H9 (cell line): ENCODE results near the gene SMDT1. TPM values are rescaled to one million over a fixed set of nuclear protein-coding genes. Genes with fewer than 3 reads are reported as not detected.
A peak's percentile ranks its signal among the peaks of the same experiment; 100 is the strongest.

Experiments
- DNase-seq: peaks from one replicate; pipeline ENCODE4 v3.0.0-alpha.2; 2017
- H2AFZ ChIP-seq: one replicate; pipeline ENCODE4 v1.6.1; 2013; ENCODE audit warnings: mild to moderate bottlenecking, low read length, control low read depth, moderate library complexity
- H2AK5ac ChIP-seq: 2 replicates; pipeline ENCODE4 v1.6.1; 2013; ENCODE audit warnings: low read length, control low read depth, mixed read lengths; ENCODE audit not compliant: insufficient read length
- H2BK120ac ChIP-seq: one replicate; pipeline ENCODE4 v1.6.1; 2013; ENCODE audit warnings: low read depth, mild to moderate bottlenecking, low read length, control low read depth, inconsistent platforms; ENCODE audit not compliant: poor library complexity, severe bottlenecking
- H2BK12ac ChIP-seq: 2 replicates; pipeline ENCODE4 v1.6.1; 2013; ENCODE audit warnings: low read length, control low read depth, mixed read lengths, low read depth; ENCODE audit not compliant: insufficient read length
- H2BK15ac ChIP-seq: 2 replicates; pipeline ENCODE4 v1.6.1; 2013; ENCODE audit warnings: low read depth, low read length, control low read depth
- H2BK20ac ChIP-seq: one replicate; pipeline ENCODE4 v1.6.1; 2013; ENCODE audit warnings: low read depth, mild to moderate bottlenecking, low read length, control low read depth, inconsistent platforms; ENCODE audit not compliant: poor library complexity, severe bottlenecking
- H2BK5ac ChIP-seq: 2 replicates; pipeline ENCODE4 v1.6.1; 2013; ENCODE audit warnings: low read length, control low read depth, mixed read lengths; ENCODE audit not compliant: insufficient read length
- H3K14ac ChIP-seq: 2 replicates; pipeline ENCODE4 v1.6.1; 2013; ENCODE audit warnings: low read length, control low read depth; ENCODE audit not compliant: insufficient read depth
- H3K18ac ChIP-seq: 2 replicates; pipeline ENCODE4 v1.6.1; 2013; ENCODE audit warnings: low read depth, mild to moderate bottlenecking, mixed read lengths, low read length, control low read depth; ENCODE audit not compliant: insufficient read length
- H3K23ac ChIP-seq: 2 replicates; pipeline ENCODE4 v1.6.1; 2013; ENCODE audit warnings: low read length, control low read depth, mixed read lengths, low read depth; ENCODE audit not compliant: insufficient read length
- H3K23me2 ChIP-seq: 2 replicates; pipeline ENCODE4 v1.6.1; 2013; ENCODE audit warnings: low read depth, mild to moderate bottlenecking, mixed read lengths, low read length, control low read depth; ENCODE audit not compliant: insufficient read length, poor library complexity, severe bottlenecking
- H3K27ac ChIP-seq: 2 replicates; pipeline ENCODE4 v1.5.1; 2013; ENCODE audit warnings: low read length, control low read depth, mixed read lengths, low read depth; ENCODE audit not compliant: insufficient read length
- H3K27me3 ChIP-seq: 2 replicates; pipeline ENCODE4 v1.6.1; 2013; ENCODE audit warnings: low read length, control low read depth, inconsistent platforms; ENCODE audit not compliant: insufficient read depth
- H3K4ac ChIP-seq: 2 replicates; pipeline ENCODE4 v1.6.1; 2013; ENCODE audit warnings: low read depth, mild to moderate bottlenecking, control low read depth, inconsistent platforms, low read length, moderate library complexity
- H3K4me1 ChIP-seq: 2 replicates; pipeline ENCODE4 v1.6.1; 2013; ENCODE audit warnings: low read length, control low read depth, inconsistent platforms; ENCODE audit not compliant: insufficient read depth
- H3K4me2 ChIP-seq: 2 replicates; pipeline ENCODE4 v1.6.1; 2013; ENCODE audit warnings: low read length, control low read depth, mixed read lengths; ENCODE audit not compliant: insufficient read length, insufficient read depth
- H3K56ac ChIP-seq: 2 replicates; pipeline ENCODE4 v1.6.1; 2013; ENCODE audit warnings: low read depth, mild to moderate bottlenecking, mixed read lengths, low read length, control low read depth; ENCODE audit not compliant: insufficient read length
- H3K79me1 ChIP-seq: 2 replicates; pipeline ENCODE4 v1.6.1; 2013; ENCODE audit warnings: low read depth, mild to moderate bottlenecking, moderate library complexity, low read length, control low read depth, inconsistent platforms; ENCODE audit not compliant: insufficient read depth, poor library complexity, severe bottlenecking
- H3K79me2 ChIP-seq: 2 replicates; pipeline ENCODE4 v1.6.1; 2013; ENCODE audit warnings: low read length, control low read depth, inconsistent platforms; ENCODE audit not compliant: insufficient read depth
- H3K9ac ChIP-seq: 2 replicates; pipeline ENCODE4 v1.6.1; 2013; ENCODE audit warnings: low read length, control low read depth, mixed read lengths; ENCODE audit not compliant: insufficient read length; ENCODE audit errors: extremely low read depth
- H3K9me3 ChIP-seq: one replicate; pipeline ENCODE4 v1.6.1; 2013; ENCODE audit warnings: low read depth, low read length, inconsistent platforms; ENCODE audit not compliant: control insufficient read depth
- H3T11ph ChIP-seq: one replicate; pipeline ENCODE4 v1.6.1; 2013; ENCODE audit warnings: mild to moderate bottlenecking, low read length, control low read depth, inconsistent platforms
- H4K20me1 ChIP-seq: one replicate; pipeline ENCODE4 v1.6.1; 2013; ENCODE audit not compliant: control insufficient read depth, insufficient read length, insufficient read depth
- H4K5ac ChIP-seq: 2 replicates; pipeline ENCODE4 v1.6.1; 2013; ENCODE audit warnings: low read depth, mild to moderate bottlenecking, mixed read lengths, low read length, control low read depth; ENCODE audit not compliant: insufficient read length
- H4K8ac ChIP-seq: replicated peaks from 2 replicates; pipeline ENCODE4 v1.6.1; 2013; ENCODE audit warnings: low read length, control low read depth, mixed read lengths, low read depth; ENCODE audit not compliant: insufficient read length
- H4K91ac ChIP-seq: 2 replicates; pipeline ENCODE4 v1.6.1; 2013; ENCODE audit warnings: low read depth, mild to moderate bottlenecking, moderate library complexity, mixed read lengths, low read length, control low read depth; ENCODE audit not compliant: insufficient read length
- H3K27ac Mint-ChIP-seq, 3 experiments: 2 replicates in 2 of 3; 3 replicates in 1 of 3; pipeline ENCODE4 v1.8.0; 2020 to 2021; ENCODE audit warnings: mixed read lengths in 3 of 3, mild to moderate bottlenecking in 1 of 3, moderate library complexity in 1 of 3
- H3K27me3 Mint-ChIP-seq: 2 replicates; pipeline ENCODE4 v1.8.0; 2021; ENCODE audit warnings: low read depth, mild to moderate bottlenecking, moderate library complexity, mixed read lengths
- H3K36me3 Mint-ChIP-seq, 3 experiments: 2 replicates in 2 of 3; 3 replicates in 1 of 3; pipeline ENCODE4 v1.8.0; 2020 to 2021; ENCODE audit warnings: low read depth in 3 of 3, mixed read lengths in 3 of 3; ENCODE audit not compliant: insufficient read depth in 1 of 3
- H3K4me1 Mint-ChIP-seq, 2 experiments: 2 replicates each; pipeline ENCODE4 v1.8.0; 2020; ENCODE audit warnings: mixed read lengths in 2 of 2
- H3K4me3 Mint-ChIP-seq, 2 experiments: 2 replicates in 1 of 2; 3 replicates in 1 of 2; pipeline ENCODE4 v1.8.0; 2020 to 2021; ENCODE audit warnings: mild to moderate bottlenecking in 2 of 2, mixed read lengths in 2 of 2, moderate library complexity in 1 of 2
- H3K9me3 Mint-ChIP-seq, 2 experiments: 2 replicates in 1 of 2; 3 replicates in 1 of 2; pipeline ENCODE4 v1.8.0; 2020; ENCODE audit warnings: mild to moderate bottlenecking in 2 of 2, mixed read lengths in 2 of 2, moderate library complexity in 1 of 2
- CTCF ChIP-seq: fragments of 200-600 bp; sonication (generic); conservative IDR thresholded peaks from 3 replicates; pipeline ENCODE4 v1.8.0; 2021; ENCODE audit warnings: antibody characterized with exemption, mild to moderate bottlenecking
- WGBS: extraction: QIAGEN DNeasy Blood & Tissue Kit; methylation state at CpG from one replicate; pipeline ENCODE4 v1.1.7; 2013; ENCODE audit warnings: missing lambda C conversion rate, low lambda C conversion rate, mixed read lengths; ENCODE audit not compliant: insufficient read length; ENCODE audit errors: extremely low coverage; 5-methylcytosine and 5-hydroxymethylcytosine counted together
- total RNA-seq: library from RNA; stranded (reverse); gene quantifications from 2 replicates; pipeline ENCODE4 v1.2.1, GENCODE V29; 2021

Gene SMDT1
- total RNA-seq, 1 experiment from 2014 or later: 45.0 TPM

GRCh38 chr22:42064629-42065028 is 14.9 kb upstream of the SMDT1 start:
- no peak overlapping the region for H3K56ac ChIP-seq
- TF ChIP-seq CTCF: no peak
- H2AK5ac ChIP-seq: no peak overlapping the region
- H3K27me3 Mint-ChIP-seq: no peaks in the 10 kb centered on the region; the same call in 1 of the 2 replicates
- H3K79me2 ChIP-seq: no peaks in the 10 kb centered on the region
- no peaks in the 10 kb centered on the region for H3K9me3 ChIP-seq
- H3K9ac ChIP-seq: no peak overlapping the region
- H2BK20ac ChIP-seq: no peak overlapping the region
- no peak overlapping the region for H3K4ac ChIP-seq
- no peak overlapping the region for H2BK12ac ChIP-seq
- H4K20me1 ChIP-seq: peaks cover 1% of the 10 kb centered on the region
- no peak overlapping the region for H3T11ph ChIP-seq
- H3K27ac ChIP-seq: peak overlapping the region; percentile 33
- no peak overlapping the region for H2BK5ac ChIP-seq
- H3K79me1 ChIP-seq: no peaks in the 10 kb centered on the region
- H3K36me3 Mint-ChIP-seq: peaks cover 30 to 64% (median 55%) of the 10 kb centered on the region in 3 experiments
- no peak overlapping the region; a peak in 1 of 5 replicates for H3K4me3 Mint-ChIP-seq
- no peak for DNase-seq
- H2BK120ac ChIP-seq: no peak overlapping the region
- H3K14ac ChIP-seq: no peak overlapping the region
- no peak overlapping the region for H4K5ac ChIP-seq
- H3K18ac ChIP-seq: no peak overlapping the region
- WGBS: no CpG with 5 or more reads among the region's 1 CpG
- H3K9me3 Mint-ChIP-seq: no peaks in the 10 kb centered on the region; a peak in 2 of 5 replicates
- no peak overlapping the region for H2AFZ ChIP-seq
- no peak overlapping the region for H3K27ac Mint-ChIP-seq
- H2BK15ac ChIP-seq: no peak overlapping the region
- no peak overlapping the region for H4K8ac ChIP-seq
- H3K23me2 ChIP-seq: no peaks in the 10 kb centered on the region
- no peak overlapping the region for H4K91ac ChIP-seq
- no peak overlapping the region for H3K23ac ChIP-seq
- no peaks in the 10 kb centered on the region for H3K27me3 ChIP-seq
- peak overlapping the region; percentile 10 for H3K4me2 ChIP-seq
- H3K4me1 Mint-ChIP-seq: peaks cover 14 to 18% of the 10 kb centered on the region in 2 experiments
- H3K4me1 ChIP-seq: peaks cover 10% of the 10 kb centered on the region; the same call in 1 of the 2 replicates
